ENCODE measurements around the gene ZC3HAV1L.
"Not testable (repeated sequence)": the region's sequence is repeated elsewhere in the genome, so short reads cannot be mapped to it uniquely, and the experiment has no call there.

Gene ZC3HAV1L

GRCh38 chr7:139016931-139017511, 18.8 kb downstream of the ZC3HAV1L start:
- peaks cover 19% of the 10 kb centered on the region for H3K27me3 Mint-ChIP-seq (ENCODE audit: low read depth)
- H3K4me3 Mint-ChIP-seq, result no peak overlapping the region
- peaks cover 4% of the 10 kb centered on the region for H3K36me3 Mint-ChIP-seq (ENCODE audit: low read depth)

GRCh38 chr7:139011373-139011772, 24.5 kb downstream of the ZC3HAV1L start:
- Mint-ChIP-seq H3K36me3 (ENCODE audit: low read depth) (no peaks in the 10 kb centered on the region), H3K27me3 (ENCODE audit: low read depth) (peaks cover 19% of the 10 kb centered on the region), H3K4me3 (no peak overlapping the region), H3K9me3 (peaks cover 13% of the 10 kb centered on the region), H3K4me1 (ENCODE audit: low read depth) (no peaks in the 10 kb centered on the region), H3K27ac (no peak overlapping the region)

More at GRCh38 chr7:139016931-139017511, 18.8 kb downstream of the ZC3HAV1L start:
- Mint-ChIP-seq H3K9me3 (no peaks in the 10 kb centered on the region), H3K4me1 (ENCODE audit: low read depth) (peaks cover 9% of the 10 kb centered on the region), H3K27ac (no peak overlapping the region)

- Mint-ChIP-seq H3K27me3 (ENCODE audit: low read depth) (peaks cover 8% of the 10 kb centered on the region), H3K27ac (no peak overlapping the region), H3K4me1 (ENCODE audit: low read depth) (peaks cover under 1% of the 10 kb centered on the region), H3K4me3 (no peak overlapping the region), H3K36me3 (ENCODE audit: low read depth) (no peaks in the 10 kb centered on the region), H3K9me3 (peaks cover 39% of the 10 kb centered on the region)
Measured at GRCh38 chr7:139004321-139005090, 31.3 kb downstream of the ZC3HAV1L start.

- Mint-ChIP-seq H3K36me3 (ENCODE audit: low read depth) (peaks cover 3% of the 10 kb centered on the region), H3K4me1 (ENCODE audit: low read depth) (peaks cover 3% of the 10 kb centered on the region), H3K27me3 (ENCODE audit: low read depth) (peaks cover 15% of the 10 kb centered on the region), H3K27ac (no peak overlapping the region), H3K9me3 (peaks cover 18% of the 10 kb centered on the region), H3K4me3 (no peak overlapping the region)
Measured at GRCh38 chr7:138999414-138999813, 36.4 kb downstream of the ZC3HAV1L start.

GRCh38 chr7:138992052-138992531, 43.8 kb downstream of the ZC3HAV1L start:
- H3K27ac Mint-ChIP-seq, result no peak overlapping the region
- H3K4me1 Mint-ChIP-seq (ENCODE audit: low read depth), result no peaks in the 10 kb centered on the region
- H3K4me3 Mint-ChIP-seq, result no peak overlapping the region
- H3K9me3 Mint-ChIP-seq, result peaks cover 22% of the 10 kb centered on the region
- peaks cover 44% of the 10 kb centered on the region for H3K27me3 Mint-ChIP-seq (ENCODE audit: low read depth)
- no peaks in the 10 kb centered on the region for H3K36me3 Mint-ChIP-seq (ENCODE audit: low read depth)

- H3K27me3 Mint-ChIP-seq (ENCODE audit: low read depth), result peaks cover 46% of the 10 kb centered on the region
- no peak overlapping the region for H3K27ac Mint-ChIP-seq
- no peak overlapping the region for H3K4me3 Mint-ChIP-seq
- H3K9me3 Mint-ChIP-seq, result peaks cover 22% of the 10 kb centered on the region
- peaks cover 1% of the 10 kb centered on the region for H3K4me1 Mint-ChIP-seq (ENCODE audit: low read depth)
- H3K36me3 Mint-ChIP-seq (ENCODE audit: low read depth), result no peaks in the 10 kb centered on the region
Measured at GRCh38 chr7:138987686-138988085, 48.2 kb downstream of the ZC3HAV1L start.

- Mint-ChIP-seq H3K27ac (no peak overlapping the region), H3K4me3 (peak overlapping the region; percentile 33), H3K36me3 (ENCODE audit: low read depth) (no peaks in the 10 kb centered on the region), H3K4me1 (ENCODE audit: low read depth) (peaks cover 12% of the 10 kb centered on the region), H3K9me3 (no peaks in the 10 kb centered on the region), H3K27me3 (ENCODE audit: low read depth) (peaks cover 58% of the 10 kb centered on the region)
Measured at GRCh38 chr7:138982204-138982623, 53.6 kb downstream of the ZC3HAV1L start.

GRCh38 chr7:138981332-138982203, 54.3 kb downstream of the ZC3HAV1L start, which contains the start of gene KIAA1549:
Gene KIAA1549, minus strand, starts transcription at chr7:138981389. Its CDS starts 120 bp downstream, at chr7:138981269.
- Mint-ChIP-seq H3K4me3 (peak within 1 kb of the TSS; percentile 86), H3K9me3 (no peaks in the 10 kb centered on the region), H3K27me3 (ENCODE audit: low read depth) (peaks cover 58% of the 10 kb centered on the region), H3K4me1 (ENCODE audit: low read depth) (peaks cover 12% of the 10 kb centered on the region), H3K36me3 (ENCODE audit: low read depth) (no peaks in the 10 kb centered on the region), H3K27ac (peak within 1 kb of the TSS; percentile 13)

- Mint-ChIP-seq H3K4me3 (peak overlapping the region; percentile 86), H3K4me1 (ENCODE audit: low read depth) (peaks cover 12% of the 10 kb centered on the region), H3K27me3 (ENCODE audit: low read depth) (peaks cover 52% of the 10 kb centered on the region), H3K36me3 (ENCODE audit: low read depth) (no peaks in the 10 kb centered on the region), H3K27ac (peak overlapping the region; percentile 13), H3K9me3 (no peaks in the 10 kb centered on the region)
Measured at GRCh38 chr7:138980563-138981291, 55.1 kb downstream of the ZC3HAV1L start.

- H3K4me1 Mint-ChIP-seq (ENCODE audit: low read depth), result peaks cover 12% of the 10 kb centered on the region
Measured at GRCh38 chr7:138979988-138980562, 55.8 kb downstream of the ZC3HAV1L start.

GRCh38 chr7:138979226-138979979, 56.4 kb downstream of the ZC3HAV1L start:
- H3K4me1 Mint-ChIP-seq (ENCODE audit: low read depth), result peaks cover 12% of the 10 kb centered on the region
- no peaks in the 10 kb centered on the region for H3K36me3 Mint-ChIP-seq (ENCODE audit: low read depth)
- no peaks in the 10 kb centered on the region for H3K9me3 Mint-ChIP-seq
- peak overlapping the region; percentile 71 for H3K4me3 Mint-ChIP-seq
- H3K27me3 Mint-ChIP-seq (ENCODE audit: low read depth), result peaks cover 57% of the 10 kb centered on the region
- H3K27ac Mint-ChIP-seq, result no peak overlapping the region

More at GRCh38 chr7:138979988-138980562, 55.8 kb downstream of the ZC3HAV1L start:
- peaks cover 53% of the 10 kb centered on the region for H3K27me3 Mint-ChIP-seq (ENCODE audit: low read depth)
- no peaks in the 10 kb centered on the region for H3K9me3 Mint-ChIP-seq
- H3K27ac Mint-ChIP-seq, result no peak overlapping the region
- H3K4me3 Mint-ChIP-seq, result peak overlapping the region; percentile 86
- H3K36me3 Mint-ChIP-seq (ENCODE audit: low read depth), result no peaks in the 10 kb centered on the region

- no peak overlapping the region for H3K27ac Mint-ChIP-seq
- no peaks in the 10 kb centered on the region for H3K9me3 Mint-ChIP-seq
- peaks cover 61% of the 10 kb centered on the region for H3K27me3 Mint-ChIP-seq (ENCODE audit: low read depth)
- no peak overlapping the region for H3K4me3 Mint-ChIP-seq
- H3K36me3 Mint-ChIP-seq (ENCODE audit: low read depth), result no peaks in the 10 kb centered on the region
- H3K4me1 Mint-ChIP-seq (ENCODE audit: low read depth), result peaks cover 12% of the 10 kb centered on the region
Measured at GRCh38 chr7:138978541-138979184, 57.2 kb downstream of the ZC3HAV1L start.

GRCh38 chr7:138976161-138976560, 59.7 kb downstream of the ZC3HAV1L start:
- H3K4me3 Mint-ChIP-seq, result not testable (repeated sequence)
- peaks cover 53% of the 10 kb centered on the region for H3K27me3 Mint-ChIP-seq (ENCODE audit: low read depth)

More at GRCh38 chr7:138976161-138976560, 59.7 kb downstream of the ZC3HAV1L start:
- H3K9me3 Mint-ChIP-seq; H3K4me1 Mint-ChIP-seq (ENCODE audit: low read depth); H3K36me3 Mint-ChIP-seq (ENCODE audit: low read depth); H3K27ac Mint-ChIP-seq: not testable (repeated sequence)
